ENCODE data around the gene ZDHHC21. TPM values are rescaled to one million over a fixed set of nuclear protein-coding genes. Genes with fewer than 3 reads are reported as not detected.

ZDHHC21 gene
- total and polyA plus RNA-seq, 2 donors (not counting 3 experiments of a cell fraction or from before 2014, with no cell fraction given): 7.2 to 25.9 TPM

GRCh38 chr9:14660721-14661120, 32.5 kb downstream of the ZDHHC21 start:
- no peak overlapping the region for H2AFZ ChIP-seq (ENCODE audit: low read depth, low read length)
- H3K9ac ChIP-seq (replicated peaks; ENCODE audit: extremely low read depth, insufficient read depth, low read length): no peak overlapping the region
- H3K27ac ChIP-seq (ENCODE audit: insufficient read depth, low read depth, low read length): no peak overlapping the region
- no peak overlapping the region for H3K4me3 ChIP-seq (replicated peaks in 1 of 3; ENCODE audit: insufficient read depth in 1 of 3, low read depth in 1 of 3, low read length in 3 of 3)
- dilution Hi-C loops (cut with MboI; ENCODE audit: extremely low pct_ligation_motif_present, low sequenced_read_pairs): no loop called here
- peaks cover 6% of the 10 kb centered on the region for H3K4me1 ChIP-seq (ENCODE audit: control insufficient read depth, extremely low read depth, insufficient read depth, low read length)
- peaks cover 6% of the 10 kb centered on the region for H3K79me2 ChIP-seq (ENCODE audit: control insufficient read depth, insufficient read depth, low read length)
- H3K36me3 ChIP-seq (ENCODE audit: control insufficient read depth in 2 of 2, extremely low read depth in 1 of 2, insufficient read depth in 2 of 2, low read length in 2 of 2): peaks cover 0 to 3% of the 10 kb centered on the region in 2 experiments
- TF ChIP-seq FOS (IDR thresholded peaks at IDR 0.05; ENCODE audit: borderline replicate concordance, insufficient read depth, low read length) (no peak), POLR2A (IDR thresholded peaks at IDR 0.05; ENCODE audit: low read depth, low read length) (no peak), JUN (IDR thresholded peaks at IDR 0.05; ENCODE audit: borderline replicate concordance, insufficient read depth, insufficient read length, low read depth) (no peak)
- POLR2A ChIA-PET: no interaction called here
- BruUV-seq (replicated peaks): no TSS peak
- CTCF ChIA-PET: interaction anchor here (0.6 to 3.3 kb wide), 29 partner anchors 8 to 1570 kb away, joined by 3 to 62 read pairs (median 7); partner anchors contain the start of gene ZDHHC21
- H4K20me1 ChIP-seq (replicated peaks; ENCODE audit: control insufficient read depth, extremely low read depth, insufficient read depth, low read length): no peaks in the 10 kb centered on the region
- H3K27me3 ChIP-seq (ENCODE audit: control insufficient read depth in 2 of 2, insufficient read depth in 2 of 2, low read length in 2 of 2): no peaks in the 10 kb centered on the region
- no peaks in the 10 kb centered on the region for H3K9me1 ChIP-seq (replicated peaks; ENCODE audit: control insufficient read depth, extremely low read depth, insufficient read depth, low read length)
- no peaks in the 10 kb centered on the region for H3K9me3 ChIP-seq (replicated peaks; ENCODE audit: control insufficient read depth, insufficient read depth, low read length)
- intact Hi-C loops (cut with micrococcal nuclease): no loop called here
- no peak overlapping the region for H3K4me2 ChIP-seq (ENCODE audit: insufficient read depth, low read length)
- DNase-seq (ENCODE audit: low read depth, low spot score) (no peak), FAIRE-seq (no peak)

GRCh38 chr9:14654932-14655331, 38.3 kb downstream of the ZDHHC21 start:
- Histone ChIP-seq H3K4me3 (replicated peaks in 1 of 3; ENCODE audit: insufficient read depth in 1 of 3, low read depth in 1 of 3, low read length in 3 of 3) (no peak overlapping the region), H3K27ac (ENCODE audit: insufficient read depth, low read depth, low read length) (no peak overlapping the region), H2AFZ (ENCODE audit: low read depth, low read length) (no peak overlapping the region), H3K9me1 (replicated peaks; ENCODE audit: control insufficient read depth, extremely low read depth, insufficient read depth, low read length) (no peaks in the 10 kb centered on the region), H3K27me3 (ENCODE audit: control insufficient read depth in 2 of 2, insufficient read depth in 2 of 2, low read length in 2 of 2) (no peaks in the 10 kb centered on the region), H3K9me3 (replicated peaks; ENCODE audit: control insufficient read depth, insufficient read depth, low read length) (peaks cover 4% of the 10 kb centered on the region), H4K20me1 (replicated peaks; ENCODE audit: control insufficient read depth, extremely low read depth, insufficient read depth, low read length) (no peaks in the 10 kb centered on the region), H3K4me2 (ENCODE audit: insufficient read depth, low read length) (no peak overlapping the region), H3K4me1 (ENCODE audit: control insufficient read depth, extremely low read depth, insufficient read depth, low read length) (peaks cover 6% of the 10 kb centered on the region), H3K79me2 (ENCODE audit: control insufficient read depth, insufficient read depth, low read length) (peaks cover 12% of the 10 kb centered on the region), H3K36me3 (ENCODE audit: control insufficient read depth in 2 of 2, extremely low read depth in 1 of 2, insufficient read depth in 2 of 2, low read length in 2 of 2) (peaks cover 3 to 8% of the 10 kb centered on the region in 2 experiments), H3K9ac (replicated peaks; ENCODE audit: extremely low read depth, insufficient read depth, low read length) (no peak overlapping the region)
- ChIA-PET CTCF (no interaction called here), POLR2A (no interaction called here)
- dilution Hi-C loops (cut with MboI; ENCODE audit: extremely low pct_ligation_motif_present, low sequenced_read_pairs) (no loop called here), intact Hi-C loops (cut with micrococcal nuclease) (loop anchor here (5.0 to 10.0 kb wide), 3 partner anchors 37 to 1620 kb away; partner anchors contain the start of gene ZDHHC21)
- TF ChIP-seq CTCF (IDR thresholded peaks at IDR 0.05; ENCODE audit: extremely low read depth in 1 of 2, insufficient read depth in 1 of 2, low read depth in 1 of 2, low read length in 2 of 2) (no peak), GATA2 (IDR thresholded peaks at IDR 0.05; ENCODE audit: insufficient read depth, insufficient read length, low read depth, low read length) (no peak), JUN (IDR thresholded peaks at IDR 0.05; ENCODE audit: borderline replicate concordance, insufficient read depth, insufficient read length, low read depth) (no peak), POLR2AphosphoS5 (IDR thresholded peaks at IDR 0.05; ENCODE audit: insufficient read depth, low read depth, low read length) (no peak), MAX (IDR thresholded peaks at IDR 0.05; ENCODE audit: insufficient read depth, insufficient read length) (no peak), POLR2A (IDR thresholded peaks at IDR 0.05; ENCODE audit: low read depth, low read length) (no peak), FOS (IDR thresholded peaks at IDR 0.05; ENCODE audit: borderline replicate concordance, insufficient read depth, low read length) (no peak), EZH2 (IDR thresholded peaks at IDR 0.05; ENCODE audit: borderline replicate concordance, low read depth, low read length, severe bottlenecking) (no peak), MYC (IDR thresholded peaks at IDR 0.05; ENCODE audit: low read depth, low read length) (no peak)
- FAIRE-seq: no peak
- no TSS peak for BruUV-seq (replicated peaks)
- DNase-seq (ENCODE audit: low read depth, low spot score): peak; percentile 10
